ENCODE data around the gene KCTD16.
A peak's percentile ranks its signal among the peaks of the same experiment; 100 is the strongest.

The KCTD16 gene

GRCh38 chr5:144170276-144171024 is at the start of gene KCTD16, which contains the start of gene YIPF5:
TSS of gene KCTD16 (plus strand) at chr5:144170873.
TSS of gene YIPF5 (minus strand) at chr5:144170659. CDS start at chr5:144169955, 704 bp downstream.
- peak; percentile 89 to 97 (median 96) for DNase-seq

- no peak for DNase-seq
Observed at GRCh38 chr5:144121577-144121976, 49.1 kb upstream of the KCTD16 start.

GRCh38 chr5:144122081-144122480 is 48.6 kb upstream of the KCTD16 start:
- no peak for DNase-seq

- no peak for DNase-seq
Observed at GRCh38 chr5:144122641-144123040, 48.0 kb upstream of the KCTD16 start.

GRCh38 chr5:144125163-144125726 is 45.4 kb upstream of the KCTD16 start:
- no peak for DNase-seq

GRCh38 chr5:144126707-144127106 is 44.0 kb upstream of the KCTD16 start:
- no peak for DNase-seq

GRCh38 chr5:144128844-144129243 is 41.8 kb upstream of the KCTD16 start:
- no peak for DNase-seq

- no peak for DNase-seq
Observed at GRCh38 chr5:144130306-144130705, 40.4 kb upstream of the KCTD16 start.

- DNase-seq, result no peak
Observed at GRCh38 chr5:144131261-144131660, 39.4 kb upstream of the KCTD16 start.

GRCh38 chr5:144133050-144133633 is 37.5 kb upstream of the KCTD16 start:
- no peak for DNase-seq

- DNase-seq, result no peak
Observed at GRCh38 chr5:144134194-144134826, 36.4 kb upstream of the KCTD16 start.

- DNase-seq, result no peak
Observed at GRCh38 chr5:144135113-144135762, 35.4 kb upstream of the KCTD16 start.

GRCh38 chr5:144139586-144139985 is 31.1 kb upstream of the KCTD16 start:
- peak in 1 of 3 experiments; percentile 17 for DNase-seq

GRCh38 chr5:144141585-144141984 is 29.1 kb upstream of the KCTD16 start:
- DNase-seq, result peak in 1 of 3 experiments; percentile 10

GRCh38 chr5:144142139-144142823 is 28.4 kb upstream of the KCTD16 start:
- DNase-seq, result peak in 2 of 3 experiments; percentile 41 to 42

- DNase-seq, result no peak
Observed at GRCh38 chr5:144142824-144143162, 27.9 kb upstream of the KCTD16 start.

GRCh38 chr5:144143625-144144024 is 27.0 kb upstream of the KCTD16 start:
- no peak for DNase-seq

GRCh38 chr5:144144956-144145751 is 25.5 kb upstream of the KCTD16 start:
- DNase-seq, result peak in 2 of 3 experiments; percentile 42 to 83

GRCh38 chr5:144151026-144151425 is 19.6 kb upstream of the KCTD16 start:
- DNase-seq, result no peak

- no peak for DNase-seq
Observed at GRCh38 chr5:144156767-144157171, 13.9 kb upstream of the KCTD16 start.

- no peak for DNase-seq
Observed at GRCh38 chr5:144162686-144163085, 8.0 kb upstream of the KCTD16 start.

GRCh38 chr5:144166696-144167095 is 4.0 kb upstream of the KCTD16 start:
- DNase-seq, result no peak
